ENCODE data around the gene LEUTX. TPM values are rescaled to one million over a fixed set of nuclear protein-coding genes. Genes with fewer than 3 reads are reported as not detected.

Gene LEUTX
- total and polyA plus RNA-seq, 4 donors = not detected

DNA sequence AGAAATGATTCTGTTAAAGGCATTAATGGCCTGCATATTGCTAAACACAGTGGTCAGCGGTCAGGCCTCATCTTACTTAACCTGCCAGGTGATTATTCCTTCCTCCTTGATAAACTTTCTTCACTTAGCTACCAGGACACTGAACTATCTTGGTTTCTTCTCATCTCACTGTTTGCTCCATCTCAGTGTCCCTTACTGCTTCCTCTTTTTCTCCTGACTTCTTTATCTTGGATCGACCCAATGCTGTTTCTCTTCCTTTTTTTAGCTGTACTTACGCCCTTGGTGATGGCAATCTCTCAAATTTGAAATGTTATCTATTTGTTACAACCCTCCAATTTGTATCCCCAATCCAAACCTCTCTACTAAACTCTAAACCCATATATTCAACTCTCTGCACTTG lies 33.0 kb upstream of the LEUTX start (continued):
- no peak for TF ChIP-seq GABPA (IDR thresholded peaks at IDR 0.05 in 1 of 2, conservative IDR thresholded peaks at IDR 0.05 in 1 of 2)
- no peak for TF ChIP-seq RAD21 (IDR thresholded peaks at IDR 0.05)

DNA sequence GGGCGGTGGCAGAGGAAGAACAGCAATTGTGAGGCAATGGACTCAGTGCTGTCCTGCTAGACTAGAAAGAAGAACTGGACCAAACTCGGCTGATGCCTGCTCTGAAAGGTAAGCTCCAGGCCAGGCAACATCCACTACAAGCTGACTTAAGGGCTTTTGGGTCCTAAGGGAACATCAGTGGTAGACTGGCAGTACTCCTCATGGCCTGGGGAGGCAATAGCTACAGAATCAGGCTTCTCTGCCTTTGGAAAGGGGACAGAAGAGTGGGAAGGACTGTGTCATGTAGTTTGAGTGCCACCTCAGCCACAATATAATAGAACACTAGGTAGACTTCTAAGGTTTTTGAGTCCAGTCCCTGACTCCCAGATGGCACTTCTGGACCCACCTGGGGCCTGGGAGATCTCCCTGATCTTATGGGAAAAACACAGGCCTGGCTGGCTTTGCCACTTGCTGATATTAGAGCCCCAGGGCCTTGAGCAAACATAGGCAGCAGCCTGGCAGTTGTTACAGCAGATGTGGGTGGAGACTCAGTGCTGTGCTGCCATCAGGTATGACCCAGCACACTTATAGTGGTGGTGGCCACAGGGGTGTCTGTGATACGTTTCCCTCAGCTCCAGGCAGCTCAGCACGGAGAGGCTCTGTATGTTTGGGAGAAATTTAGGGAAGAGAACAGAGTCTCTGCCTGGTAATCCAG lies 31.7 kb upstream of the LEUTX start:
- Histone ChIP-seq H3K27me3 (ENCODE audit: control insufficient read depth in 4 of 4, insufficient read depth in 4 of 4, low read length in 3 of 4) (peaks cover 0 to 2% (median 0%) of the 10 kb centered on the region in 4 donors), H3K4me3 (ENCODE audit: low read depth in 1 of 3, low read length in 3 of 3) (no peak overlapping the region)
- 70% methylated on average over 4 of the region's 4 CpGs for WGBS

More for the DNA sequence above, 31.7 kb upstream of the LEUTX start:
- no peak overlapping the region for H3K9ac ChIP-seq (ENCODE audit: low read depth in 1 of 2, low read length in 2 of 2)
- no peak for DNase-seq (ENCODE audit: low spot score)
- H3K27ac ChIP-seq (ENCODE audit: low read depth in 1 of 2, low read length in 2 of 2) = no peak overlapping the region
- H3K36me3 ChIP-seq (ENCODE audit: control insufficient read depth in 4 of 4, insufficient read depth in 3 of 4, low read depth in 1 of 4, low read length in 3 of 4) = no peaks in the 10 kb centered on the region
- H3K4me1 ChIP-seq (ENCODE audit: control insufficient read depth in 4 of 4, insufficient read depth in 4 of 4, low read length in 3 of 4) = no peaks in the 10 kb centered on the region
- no peaks in the 10 kb centered on the region for H3K9me3 ChIP-seq (ENCODE audit: control insufficient read depth in 4 of 4, low read length in 3 of 4)
- TF ChIP-seq HNF4G (IDR thresholded peaks at IDR 0.05) (no peak), YY1 (IDR thresholded peaks at IDR 0.05) (no peak), FOXA1 (IDR thresholded peaks at IDR 0.05) (no peak), RXRA (IDR thresholded peaks at IDR 0.05) (no peak), HNF4A (conservative IDR thresholded peaks at IDR 0.05) (no peak), RAD21 (IDR thresholded peaks at IDR 0.05) (no peak), JUND (IDR thresholded peaks at IDR 0.05) (no peak), NR2F2 (IDR thresholded peaks at IDR 0.05) (no peak), SP1 (IDR thresholded peaks at IDR 0.05) (no peak), TAF1 (conservative IDR thresholded peaks at IDR 0.05) (no peak), EGR1 (IDR thresholded peaks at IDR 0.05; ENCODE audit: low read depth in 2 of 2) (no peak), GABPA (IDR thresholded peaks at IDR 0.05 in 1 of 2, conservative IDR thresholded peaks at IDR 0.05 in 1 of 2) (no peak), FOXA2 (IDR thresholded peaks at IDR 0.05) (no peak)
- TF ChIP-seq, protein P1, sequence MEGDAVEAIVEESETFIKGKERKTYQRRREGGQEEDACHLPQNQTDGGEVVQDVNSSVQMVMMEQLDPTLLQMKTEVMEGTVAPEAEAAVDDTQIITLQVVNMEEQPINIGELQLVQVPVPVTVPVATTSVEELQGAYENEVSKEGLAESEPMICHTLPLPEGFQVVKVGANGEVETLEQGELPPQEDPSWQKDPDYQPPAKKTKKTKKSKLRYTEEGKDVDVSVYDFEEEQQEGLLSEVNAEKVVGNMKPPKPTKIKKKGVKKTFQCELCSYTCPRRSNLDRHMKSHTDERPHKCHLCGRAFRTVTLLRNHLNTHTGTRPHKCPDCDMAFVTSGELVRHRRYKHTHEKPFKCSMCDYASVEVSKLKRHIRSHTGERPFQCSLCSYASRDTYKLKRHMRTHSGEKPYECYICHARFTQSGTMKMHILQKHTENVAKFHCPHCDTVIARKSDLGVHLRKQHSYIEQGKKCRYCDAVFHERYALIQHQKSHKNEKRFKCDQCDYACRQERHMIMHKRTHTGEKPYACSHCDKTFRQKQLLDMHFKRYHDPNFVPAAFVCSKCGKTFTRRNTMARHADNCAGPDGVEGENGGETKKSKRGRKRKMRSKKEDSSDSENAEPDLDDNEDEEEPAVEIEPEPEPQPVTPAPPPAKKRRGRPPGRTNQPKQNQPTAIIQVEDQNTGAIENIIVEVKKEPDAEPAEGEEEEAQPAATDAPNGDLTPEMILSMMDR (IDR thresholded peaks at IDR 0.05; ENCODE audit: low read depth, low read length, missing input control) = no peak
- TF ChIP-seq, protein P2, sequence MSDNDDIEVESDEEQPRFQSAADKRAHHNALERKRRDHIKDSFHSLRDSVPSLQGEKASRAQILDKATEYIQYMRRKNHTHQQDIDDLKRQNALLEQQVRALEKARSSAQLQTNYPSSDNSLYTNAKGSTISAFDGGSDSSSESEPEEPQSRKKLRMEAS (IDR thresholded peaks at IDR 0.05) = no peak
- TF ChIP-seq, protein P3, sequence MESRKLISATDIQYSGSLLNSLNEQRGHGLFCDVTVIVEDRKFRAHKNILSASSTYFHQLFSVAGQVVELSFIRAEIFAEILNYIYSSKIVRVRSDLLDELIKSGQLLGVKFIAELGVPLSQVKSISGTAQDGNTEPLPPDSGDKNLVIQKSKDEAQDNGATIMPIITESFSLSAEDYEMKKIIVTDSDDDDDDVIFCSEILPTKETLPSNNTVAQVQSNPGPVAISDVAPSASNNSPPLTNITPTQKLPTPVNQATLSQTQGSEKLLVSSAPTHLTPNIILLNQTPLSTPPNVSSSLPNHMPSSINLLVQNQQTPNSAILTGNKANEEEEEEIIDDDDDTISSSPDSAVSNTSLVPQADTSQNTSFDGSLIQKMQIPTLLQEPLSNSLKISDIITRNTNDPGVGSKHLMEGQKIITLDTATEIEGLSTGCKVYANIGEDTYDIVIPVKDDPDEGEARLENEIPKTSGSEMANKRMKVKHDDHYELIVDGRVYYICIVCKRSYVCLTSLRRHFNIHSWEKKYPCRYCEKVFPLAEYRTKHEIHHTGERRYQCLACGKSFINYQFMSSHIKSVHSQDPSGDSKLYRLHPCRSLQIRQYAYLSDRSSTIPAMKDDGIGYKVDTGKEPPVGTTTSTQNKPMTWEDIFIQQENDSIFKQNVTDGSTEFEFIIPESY (IDR thresholded peaks at IDR 0.05) = no peak
- TF ChIP-seq, protein P4, sequence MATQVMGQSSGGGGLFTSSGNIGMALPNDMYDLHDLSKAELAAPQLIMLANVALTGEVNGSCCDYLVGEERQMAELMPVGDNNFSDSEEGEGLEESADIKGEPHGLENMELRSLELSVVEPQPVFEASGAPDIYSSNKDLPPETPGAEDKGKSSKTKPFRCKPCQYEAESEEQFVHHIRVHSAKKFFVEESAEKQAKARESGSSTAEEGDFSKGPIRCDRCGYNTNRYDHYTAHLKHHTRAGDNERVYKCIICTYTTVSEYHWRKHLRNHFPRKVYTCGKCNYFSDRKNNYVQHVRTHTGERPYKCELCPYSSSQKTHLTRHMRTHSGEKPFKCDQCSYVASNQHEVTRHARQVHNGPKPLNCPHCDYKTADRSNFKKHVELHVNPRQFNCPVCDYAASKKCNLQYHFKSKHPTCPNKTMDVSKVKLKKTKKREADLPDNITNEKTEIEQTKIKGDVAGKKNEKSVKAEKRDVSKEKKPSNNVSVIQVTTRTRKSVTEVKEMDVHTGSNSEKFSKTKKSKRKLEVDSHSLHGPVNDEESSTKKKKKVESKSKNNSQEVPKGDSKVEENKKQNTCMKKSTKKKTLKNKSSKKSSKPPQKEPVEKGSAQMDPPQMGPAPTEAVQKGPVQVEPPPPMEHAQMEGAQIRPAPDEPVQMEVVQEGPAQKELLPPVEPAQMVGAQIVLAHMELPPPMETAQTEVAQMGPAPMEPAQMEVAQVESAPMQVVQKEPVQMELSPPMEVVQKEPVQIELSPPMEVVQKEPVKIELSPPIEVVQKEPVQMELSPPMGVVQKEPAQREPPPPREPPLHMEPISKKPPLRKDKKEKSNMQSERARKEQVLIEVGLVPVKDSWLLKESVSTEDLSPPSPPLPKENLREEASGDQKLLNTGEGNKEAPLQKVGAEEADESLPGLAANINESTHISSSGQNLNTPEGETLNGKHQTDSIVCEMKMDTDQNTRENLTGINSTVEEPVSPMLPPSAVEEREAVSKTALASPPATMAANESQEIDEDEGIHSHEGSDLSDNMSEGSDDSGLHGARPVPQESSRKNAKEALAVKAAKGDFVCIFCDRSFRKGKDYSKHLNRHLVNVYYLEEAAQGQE (IDR thresholded peaks at IDR 0.05) = no peak
- TF ChIP-seq, protein P5, sequence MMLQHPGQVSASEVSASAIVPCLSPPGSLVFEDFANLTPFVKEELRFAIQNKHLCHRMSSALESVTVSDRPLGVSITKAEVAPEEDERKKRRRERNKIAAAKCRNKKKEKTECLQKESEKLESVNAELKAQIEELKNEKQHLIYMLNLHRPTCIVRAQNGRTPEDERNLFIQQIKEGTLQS (IDR thresholded peaks at IDR 0.05) = no peak

Measured in liver (tissue), 9 donors.